ENCODE data around the gene ZNF143. TPM values are rescaled to one million over a fixed set of nuclear protein-coding genes. Genes with fewer than 3 reads are reported as not detected.
A peak's percentile ranks its signal among the peaks of the same experiment; 100 is the strongest.

Gene ZNF143
- total and polyA plus RNA-seq, 12 donors = 6.1 to 28.8 (median 17.6) TPM

DNA sequence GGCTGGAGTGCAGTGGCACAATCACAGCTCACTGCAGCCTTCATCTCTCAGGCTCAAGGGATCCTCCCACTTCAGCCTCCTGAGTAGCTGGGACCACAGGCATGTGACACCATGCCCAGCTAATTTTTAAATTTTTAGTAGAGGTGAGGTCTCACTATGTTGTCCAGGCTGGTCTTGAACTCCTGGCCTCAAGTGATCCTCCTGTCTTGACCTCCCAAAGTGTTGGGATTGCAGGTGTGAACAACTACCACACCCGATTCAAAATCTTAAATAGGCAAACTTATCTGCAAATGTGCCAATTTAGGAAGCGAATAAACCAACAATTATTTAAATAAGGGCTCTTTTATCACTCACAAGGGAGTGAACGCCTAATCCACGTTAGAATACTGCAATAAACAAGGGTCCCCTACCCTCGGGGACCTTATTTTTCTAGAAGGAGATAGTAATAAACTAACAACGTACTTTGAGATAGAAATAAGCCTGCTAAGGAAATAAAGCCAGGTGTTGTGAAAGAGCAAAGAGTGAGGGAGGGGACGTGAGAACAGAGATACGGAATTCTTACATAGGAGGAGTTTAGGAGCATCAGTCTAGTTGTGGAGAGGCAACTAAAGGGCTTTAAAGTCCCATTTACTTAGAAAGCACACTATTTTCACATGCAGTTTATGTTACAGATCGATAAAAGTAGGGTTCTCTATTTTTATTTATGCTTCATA, 109.7 kb downstream of the ZNF143 start:
- Histone ChIP-seq H3K36me3 (no peaks in the 10 kb centered on the region), H3K4me1 (peaks cover 9 to 57% (median 40%) of the 10 kb centered on the region in 9 donors), H3K9me3 (no peaks in the 10 kb centered on the region), H3K27ac (peak overlapping the region in 7 of 10 donors; percentile 86 to 94 (median 88)), H3K27me3 (no peaks in the 10 kb centered on the region), H3K4me3 (no peak overlapping the region)
- TF ChIP-seq, protein P1, sequence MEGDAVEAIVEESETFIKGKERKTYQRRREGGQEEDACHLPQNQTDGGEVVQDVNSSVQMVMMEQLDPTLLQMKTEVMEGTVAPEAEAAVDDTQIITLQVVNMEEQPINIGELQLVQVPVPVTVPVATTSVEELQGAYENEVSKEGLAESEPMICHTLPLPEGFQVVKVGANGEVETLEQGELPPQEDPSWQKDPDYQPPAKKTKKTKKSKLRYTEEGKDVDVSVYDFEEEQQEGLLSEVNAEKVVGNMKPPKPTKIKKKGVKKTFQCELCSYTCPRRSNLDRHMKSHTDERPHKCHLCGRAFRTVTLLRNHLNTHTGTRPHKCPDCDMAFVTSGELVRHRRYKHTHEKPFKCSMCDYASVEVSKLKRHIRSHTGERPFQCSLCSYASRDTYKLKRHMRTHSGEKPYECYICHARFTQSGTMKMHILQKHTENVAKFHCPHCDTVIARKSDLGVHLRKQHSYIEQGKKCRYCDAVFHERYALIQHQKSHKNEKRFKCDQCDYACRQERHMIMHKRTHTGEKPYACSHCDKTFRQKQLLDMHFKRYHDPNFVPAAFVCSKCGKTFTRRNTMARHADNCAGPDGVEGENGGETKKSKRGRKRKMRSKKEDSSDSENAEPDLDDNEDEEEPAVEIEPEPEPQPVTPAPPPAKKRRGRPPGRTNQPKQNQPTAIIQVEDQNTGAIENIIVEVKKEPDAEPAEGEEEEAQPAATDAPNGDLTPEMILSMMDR (IDR thresholded peaks at IDR 0.05) = no peak
- intact Hi-C loops (cut with DNase I) = loop anchor here in 3 of 10 donors (5.0 kb wide), 3 partner anchors 42 to 1237 kb away; partner anchors contain the start of genes EIF4G2 (in 1 of the 3) and ZNF143 (in 1 of the 3)
- ATAC-seq = no peak
- 90 to 94% methylated on average over 9 of the region's 9 CpGs for WGBS, 2 donors
- no peak for DNase-seq

DNA sequence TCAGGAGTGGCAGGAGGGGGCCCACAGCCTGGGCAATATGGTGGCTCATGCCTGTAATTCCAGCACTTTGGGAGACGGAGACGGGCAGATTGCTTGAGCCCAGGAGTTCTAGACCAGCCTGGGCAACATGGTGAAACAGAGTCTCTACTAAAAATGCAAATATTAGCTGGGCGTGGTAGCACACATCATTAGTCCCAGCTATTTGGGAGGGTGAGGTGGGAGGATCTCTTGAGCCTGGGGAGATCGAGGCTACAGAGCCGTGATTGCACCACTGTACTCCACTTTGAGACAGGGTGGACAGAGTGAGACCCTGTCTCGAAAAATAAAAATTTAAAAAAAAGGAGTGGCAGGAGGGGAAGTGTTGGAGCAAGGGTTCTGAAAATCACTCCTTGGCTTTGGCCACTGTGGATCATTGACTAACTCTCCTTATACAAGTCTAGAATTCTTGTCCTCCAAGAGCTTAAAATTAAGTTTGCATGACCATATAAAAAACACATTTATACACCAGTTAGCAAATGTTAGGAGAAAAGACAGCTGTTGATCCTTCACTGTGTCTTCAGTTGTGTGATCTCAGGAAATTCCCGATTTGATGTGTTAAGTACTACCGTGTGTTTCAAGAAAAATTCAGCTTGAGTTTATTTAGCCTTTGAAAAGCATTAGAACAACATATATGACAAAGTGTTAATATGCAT, 110.4 kb downstream of the ZNF143 start:
- intact Hi-C loops (cut with DNase I) = loop anchor here in 3 of 10 donors (5.0 kb wide), 3 partner anchors 41 to 1236 kb away; partner anchors contain the start of genes EIF4G2 (in 1 of the 3) and ZNF143 (in 1 of the 3)
- peaks cover 6 to 52% (median 41%) of the 10 kb centered on the region in 9 donors for H3K4me1 ChIP-seq
- ATAC-seq = no peak

GRCh38 chr11:9571763-9572115, 110.9 kb downstream of the ZNF143 start:
- no peak for DNase-seq
- no peaks in the 10 kb centered on the region for H3K9me3 ChIP-seq
- intact Hi-C loops (cut with DNase I) = loop anchor here in 3 of 10 donors (2.0 to 5.0 kb wide), 4 partner anchors 41 to 1236 kb away; partner anchors contain the start of genes EIF4G2 (in 1 of the 3) and ZNF143 (in 1 of the 3)
- H3K4me1 ChIP-seq = peaks cover 3 to 52% (median 38%) of the 10 kb centered on the region in 9 donors
- H3K36me3 ChIP-seq = peaks cover 0 to 4% (median 0%) of the 10 kb centered on the region in 9 donors
- TF ChIP-seq, protein P1 (IDR thresholded peaks at IDR 0.05) = no peak
- H3K27ac ChIP-seq = no peak overlapping the region
- WGBS, 2 donors = 94 to 97% methylated on average over 6 of the region's 6 CpGs
- no peak for ATAC-seq
- no peaks in the 10 kb centered on the region for H3K27me3 ChIP-seq
- H3K4me3 ChIP-seq = no peak overlapping the region

More for the DNA sequence above, 110.4 kb downstream of the ZNF143 start:
- no peak overlapping the region for H3K4me3 ChIP-seq
- no peaks in the 10 kb centered on the region for H3K9me3 ChIP-seq
- H3K27me3 ChIP-seq = no peaks in the 10 kb centered on the region
- 92 to 95% methylated on average over 8 of the region's 8 CpGs for WGBS, 2 donors
- no peak for DNase-seq
- H3K27ac ChIP-seq = no peak overlapping the region
- H3K36me3 ChIP-seq = no peaks in the 10 kb centered on the region
- TF ChIP-seq, protein P1 (IDR thresholded peaks at IDR 0.05) = no peak

GRCh38 chr11:9573052-9573774, 112.4 kb downstream of the ZNF143 start, which contains the start of gene WEE1:
Gene WEE1, plus strand, starts transcription at chr11:9573670. Its CDS starts 264 bp downstream, at chr11:9573934.
- Histone ChIP-seq H3K9me3 (no peaks in the 10 kb centered on the region), H3K4me3 (peak within 1 kb of the TSS; percentile 54 to 95 (median 82)), H3K36me3 (peaks cover 0 to 19% (median 0%) of the 10 kb centered on the region in 9 donors), H3K27me3 (no peaks in the 10 kb centered on the region), H3K27ac (peak within 1 kb of the TSS; percentile 86 to 98 (median 96)), H3K4me1 (peaks cover 3 to 57% (median 35%) of the 10 kb centered on the region in 9 donors)
- peak; percentile 98 to 99 for DNase-seq
- TF ChIP-seq, protein P1 (IDR thresholded peaks at IDR 0.05) = no peak
- intact Hi-C loops (cut with DNase I) = loop anchor here in 3 of 10 donors (2.0 to 5.0 kb wide), 4 partner anchors 39 to 1234 kb away; partner anchors contain the start of genes EIF4G2 (in 1 of the 3) and ZNF143 (in 1 of the 3)
- peak; percentile 94 to 98 (median 96) for ATAC-seq
- 0% methylated on average over 69 to 73 of the region's 73 CpGs for WGBS, 2 donors

Data from heart right ventricle (tissue), 16 donors.